ENCODE data around the gene ITPR3. TPM values are rescaled to one million over a fixed set of nuclear protein-coding genes. Genes with fewer than 3 reads are reported as not detected.

Gene ITPR3
- total RNA-seq, result 59.5 and 62.5 TPM in 2 replicates

- DNase-seq (ENCODE audit: low read depth, low spot score), result no peak
These were observed at the start of gene ITPR3 for GRCh38 chr6:33620856-33621710. Gene ITPR3, plus strand, starts transcription at chr6:33621322. Its CDS starts 281 bp downstream, at chr6:33621603.

- DNase-seq (ENCODE audit: low read depth, low spot score), result no peak
These were observed 49.3 kb upstream of the ITPR3 start for GRCh38 chr6:33571637-33572316.

- no peak for DNase-seq (ENCODE audit: low read depth, low spot score)
These were observed 45.9 kb upstream of the ITPR3 start for GRCh38 chr6:33575211-33575610.

- DNase-seq (ENCODE audit: low read depth, low spot score), result no peak
These were observed 44.5 kb upstream of the ITPR3 start for GRCh38 chr6:33576668-33577067.

GRCh38 chr6:33577106-33577535 lies 44.0 kb upstream of the ITPR3 start:
- no peak for DNase-seq (ENCODE audit: low read depth, low spot score)

GRCh38 chr6:33577718-33578117 lies 43.4 kb upstream of the ITPR3 start:
- no peak for DNase-seq (ENCODE audit: low read depth, low spot score)

GRCh38 chr6:33578164-33578563 lies 43.0 kb upstream of the ITPR3 start:
- DNase-seq (ENCODE audit: low read depth, low spot score), result no peak

- DNase-seq (ENCODE audit: low read depth, low spot score), result no peak
These were observed 42.5 kb upstream of the ITPR3 start for GRCh38 chr6:33578588-33579011.

- peak; percentile 65 for DNase-seq (ENCODE audit: low read depth, low spot score)
These were observed 41.1 kb upstream of the ITPR3 start, which contains the start of gene BAK1 for GRCh38 chr6:33579828-33580714. Gene BAK1, minus strand, starts transcription at chr6:33580276. Its CDS starts 2,672 bp downstream, at chr6:33577604.

GRCh38 chr6:33581186-33581585 lies 39.9 kb upstream of the ITPR3 start:
- no peak for DNase-seq (ENCODE audit: low read depth, low spot score)

- DNase-seq (ENCODE audit: low read depth, low spot score), result no peak
These were observed 37.4 kb upstream of the ITPR3 start for GRCh38 chr6:33583591-33584155.

GRCh38 chr6:33584700-33585402 lies 36.3 kb upstream of the ITPR3 start:
- DNase-seq (ENCODE audit: low read depth, low spot score), result no peak

GRCh38 chr6:33585403-33586107 lies 35.6 kb upstream of the ITPR3 start:
- no peak for DNase-seq (ENCODE audit: low read depth, low spot score)

- no peak for DNase-seq (ENCODE audit: low read depth, low spot score)
These were observed 34.9 kb upstream of the ITPR3 start for GRCh38 chr6:33586108-33586640.

GRCh38 chr6:33587529-33587928 lies 33.6 kb upstream of the ITPR3 start:
- DNase-seq (ENCODE audit: low read depth, low spot score), result no peak

- DNase-seq (ENCODE audit: low read depth, low spot score), result no peak
These were observed 32.2 kb upstream of the ITPR3 start for GRCh38 chr6:33588894-33589293.

- DNase-seq (ENCODE audit: low read depth, low spot score), result no peak
These were observed 31.8 kb upstream of the ITPR3 start for GRCh38 chr6:33589392-33589730.

GRCh38 chr6:33589731-33590530 lies 31.2 kb upstream of the ITPR3 start:
- peak; percentile 44 for DNase-seq (ENCODE audit: low read depth, low spot score)

Measured in pulmonary artery endothelial cell (primary cell).